Lung microvascular endothelial cell (primary cell): ENCODE data around the gene NEIL1. TPM values are rescaled to one million over a fixed set of nuclear protein-coding genes. Genes with fewer than 3 reads are reported as not detected.
"Not testable (repeated sequence)": the region's sequence is repeated elsewhere in the genome, so short reads cannot be mapped to it uniquely, and the experiment has no call there.

Source experiments
- DNase-seq, 2 donors: peaks; one replicate each; pipeline versions ENCODE4 v3.0.0 to v3.0.0-alpha.2; 2010; ENCODE audit warnings: low read depth in 2 of 2
- total RNA-seq: library from RNA; depleted of rRNA; stranded (reverse); fragments of >200 nt; gene quantifications from 2 replicates; pipeline ENCODE4 v1.2.1, GENCODE V29; 2014

Gene NEIL1
- 7.0 and 13.3 TPM in 2 replicates for total RNA-seq

GRCh38 chr15:75346796-75347221 is at the start of gene NEIL1:
NEIL1 (plus strand) TSS chr15:75347039; CDS start chr15:75348906, 1,867 bp downstream.
- peak in 1 of 2 donors; percentile 50 for DNase-seq

- not testable (repeated sequence) for DNase-seq
Measured at GRCh38 chr15:75298541-75299310, 48.1 kb upstream of the NEIL1 start.

- not testable (repeated sequence) for DNase-seq
Measured at GRCh38 chr15:75299311-75299688, 47.5 kb upstream of the NEIL1 start.

GRCh38 chr15:75300026-75300425 is 46.8 kb upstream of the NEIL1 start:
- not testable (repeated sequence) for DNase-seq

GRCh38 chr15:75302318-75302717 is 44.5 kb upstream of the NEIL1 start:
- no peak for DNase-seq

GRCh38 chr15:75302753-75303152 is 44.1 kb upstream of the NEIL1 start:
- DNase-seq: not testable (repeated sequence)

GRCh38 chr15:75306188-75306587 is 40.7 kb upstream of the NEIL1 start:
- no peak for DNase-seq

- DNase-seq: peak; percentile 19 to 50
Measured at GRCh38 chr15:75307778-75308390, 39.0 kb upstream of the NEIL1 start.

- no peak for DNase-seq
Measured at GRCh38 chr15:75309711-75310110, 37.1 kb upstream of the NEIL1 start.

GRCh38 chr15:75312548-75312947 is 34.3 kb upstream of the NEIL1 start:
- DNase-seq: not testable (repeated sequence)

- DNase-seq: no peak
Measured at GRCh38 chr15:75313116-75313845, 33.6 kb upstream of the NEIL1 start.

GRCh38 chr15:75314552-75315290 is 32.1 kb upstream of the NEIL1 start:
- no peak for DNase-seq

- DNase-seq: not testable (repeated sequence)
Measured at GRCh38 chr15:75319231-75319897, 27.5 kb upstream of the NEIL1 start.

- DNase-seq: no peak
Measured at GRCh38 chr15:75321711-75322110, 25.1 kb upstream of the NEIL1 start.

- DNase-seq: no peak
Measured at GRCh38 chr15:75325922-75326321, 20.9 kb upstream of the NEIL1 start.

GRCh38 chr15:75327005-75327404 is 19.8 kb upstream of the NEIL1 start:
- DNase-seq: no peak

- no peak for DNase-seq
Measured at GRCh38 chr15:75327491-75327890, 19.3 kb upstream of the NEIL1 start.

GRCh38 chr15:75328493-75329314 is 18.1 kb upstream of the NEIL1 start:
- DNase-seq: no peak

- no peak for DNase-seq
Measured at GRCh38 chr15:75329571-75329970, 17.3 kb upstream of the NEIL1 start.

GRCh38 chr15:75332093-75332492 is 14.7 kb upstream of the NEIL1 start:
- not testable (repeated sequence) for DNase-seq
